K562 (cell line): ENCODE measurements around the gene FYB1.

ENCODE experiments used
- CTCF ChIP-seq, 3 experiments: IDR thresholded peaks in 2 of 3; conservative IDR thresholded peaks in 1 of 3; 2 replicates each; pipeline ENCODE4 v1.5.1; 2011 to 2012; ENCODE audit warnings: low read length in 3 of 3, mild to moderate bottlenecking in 3 of 3, control low read depth in 2 of 3, improper control_type of control experiment in 1 of 3, inconsistent platforms in 1 of 3, low read depth in 1 of 3, mixed read lengths in 1 of 3, moderate library complexity in 1 of 3; ENCODE audit not compliant: insufficient read depth in 2 of 3
- ESRRA ChIP-seq: fragments of 450-650 bp; IDR thresholded peaks from 2 replicates; pipeline ENCODE4 v1.6.1; 2014; ENCODE audit warnings: low read depth, mild to moderate bottlenecking, moderate library complexity, borderline replicate concordance
- FOS ChIP-seq: IDR thresholded peaks from 3 replicates; pipeline ENCODE4 v1.6.1; 2011; ENCODE audit not compliant: insufficient read length; ENCODE audit errors: extremely low read depth
- MAFG ChIP-seq: fragments of 450-650 bp; conservative IDR thresholded peaks from 2 replicates; pipeline ENCODE4 v1.6.1; 2016; ENCODE audit warnings: missing genetic modification characterization, missing compliant biosample characterization
- NR3C1 ChIP-seq: sonication (generic); formaldehyde crosslinking; IDR thresholded peaks from 2 replicates; pipeline ENCODE4 v1.8.1; 2022; ENCODE audit warnings: missing genetic modification reagents
- PCBP1 ChIP-seq: fragments of 200-400 bp; formaldehyde crosslinking; IDR thresholded peaks from 2 replicates; pipeline ENCODE4 v1.6.1; 2018; ENCODE audit warnings: mild to moderate bottlenecking, low read depth, low read length; ENCODE audit not compliant: poor library complexity, severe bottlenecking
- POLR2H ChIP-seq: IDR thresholded peaks from 2 replicates; pipeline ENCODE4 v1.6.1; 2016; ENCODE audit warnings: missing genetic modification characterization, low read depth, mild to moderate bottlenecking, control low read depth, missing compliant biosample characterization, moderate library complexity
- SMC3 ChIP-seq: conservative IDR thresholded peaks from 2 replicates; pipeline ENCODE4 v1.6.1; 2011; ENCODE audit warnings: low read depth, low read length, improper control_type of control experiment; ENCODE audit not compliant: insufficient read depth
- STAT6 ChIP-seq: sonication (generic); formaldehyde crosslinking; IDR thresholded peaks from 2 replicates; pipeline ENCODE4 v1.8.1; 2023; ENCODE audit warnings: mild to moderate bottlenecking, missing genetic modification reagents
- TCF7L2 ChIP-seq: fragments of 150-350 bp; IDR thresholded peaks from 2 replicates; pipeline ENCODE4 v1.6.1; 2016; ENCODE audit warnings: low read depth, mild to moderate bottlenecking, low read length, moderate library complexity

GRCh38 chr5:39171647-39172046 is 47.7 kb downstream of the FYB1 start:
- TF ChIP-seq FOS: no peak
- no peak for TF ChIP-seq TCF7L2
- TF ChIP-seq CTCF (IDR thresholded peaks at IDR 0.05 in 2 of 3, conservative IDR thresholded peaks at IDR 0.05 in 1 of 3; ENCODE audit: insufficient read depth in 2 of 3, low read depth in 1 of 3, low read length in 3 of 3): no peak
- no peak for TF ChIP-seq SMC3
- TF ChIP-seq NR3C1: no peak
- TF ChIP-seq MAFG (tag): no peak
- no peak for TF ChIP-seq ESRRA
- TF ChIP-seq POLR2H: no peak
- no peak for TF ChIP-seq PCBP1
- TF ChIP-seq STAT6 (CRISPR knock-in tag): no peak
